ENCODE data around the gene WDR12.
"Not testable (repeated sequence)": the region's sequence is repeated elsewhere in the genome, so short reads cannot be mapped to it uniquely, and the experiment has no call there.

WDR12 gene

DNA sequence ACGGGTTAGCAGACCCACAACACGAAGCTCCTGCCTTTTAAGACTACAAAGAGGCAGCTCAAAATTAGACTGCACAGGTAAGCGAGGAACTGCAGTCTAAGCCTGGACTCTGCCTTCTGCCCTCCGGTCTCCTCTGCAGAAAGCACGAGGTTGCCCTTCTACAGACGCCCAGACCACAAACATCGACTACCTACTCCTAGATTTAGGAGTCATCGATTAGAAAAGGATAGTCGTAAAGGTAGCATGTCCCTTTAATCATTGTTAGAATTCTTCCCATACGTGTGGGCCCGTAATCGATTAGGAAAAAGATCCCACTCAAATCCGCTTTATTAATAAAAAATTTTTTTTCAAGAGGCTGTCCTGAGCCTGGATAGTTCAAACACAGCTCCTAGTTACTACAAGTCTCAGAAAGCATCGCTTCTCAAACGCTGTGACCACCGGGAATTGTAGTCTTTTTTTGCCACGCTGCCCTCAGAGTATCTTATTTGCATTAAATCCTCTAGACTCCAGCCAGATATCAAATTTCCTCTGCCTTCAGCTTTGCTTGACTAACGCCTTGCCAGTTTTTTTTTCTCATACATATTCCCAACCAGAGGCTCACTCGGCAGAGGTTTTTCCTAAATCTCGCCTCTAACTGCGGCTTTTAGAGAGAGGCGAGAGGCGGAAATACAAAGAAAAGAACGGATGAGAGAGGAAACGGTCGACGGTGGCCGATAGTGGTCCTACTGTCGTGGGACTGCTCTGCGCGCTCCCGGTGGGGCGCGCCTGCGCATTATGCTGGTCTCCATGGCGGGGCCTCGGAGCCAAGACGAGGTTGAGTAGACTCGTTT is at the start of gene WDR12, which contains the start of gene CARF:
Gene WDR12, minus strand, starts transcription at position 162 of the 830 bp plus-strand sequence. CDS start 197 bp downstream, outside the sequence.
Gene CARF, plus strand, starts transcription at position 764 of the 830 bp plus-strand sequence. CDS start 29,628 bp downstream, outside the sequence.
- peak; percentile 93 for DNase-seq (ENCODE audit: low spot score)

GRCh38 chr2:202960524-202960923 is 49.1 kb upstream of the WDR12 start:
- no peak for DNase-seq (ENCODE audit: low spot score)

GRCh38 chr2:202950592-202950991 is 39.1 kb upstream of the WDR12 start:
- DNase-seq (ENCODE audit: low spot score): no peak

GRCh38 chr2:202949333-202949732 is 37.9 kb upstream of the WDR12 start:
- not testable (repeated sequence) for DNase-seq (ENCODE audit: low spot score)

DNA sequence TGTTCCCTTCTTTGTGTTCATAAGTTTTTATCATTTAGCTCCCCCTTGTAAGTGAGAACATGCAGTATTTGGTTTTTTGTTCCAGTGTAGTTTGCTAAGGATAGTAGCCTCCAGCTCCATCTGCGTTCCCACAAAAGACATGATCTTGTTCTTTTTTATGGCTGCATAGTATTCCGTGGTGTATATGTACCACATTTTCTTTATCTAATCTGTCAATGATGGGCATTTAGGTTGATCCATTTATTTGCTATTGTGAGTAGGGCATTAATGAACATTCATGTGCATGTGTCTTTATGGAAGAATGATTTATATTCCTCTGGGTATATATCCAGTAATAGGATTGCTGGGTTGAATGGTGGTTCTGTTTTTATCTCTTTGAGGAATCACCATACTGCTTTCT is 34.0 kb upstream of the WDR12 start:
- no peak for DNase-seq (ENCODE audit: low spot score)

GRCh38 chr2:202944816-202945215 is 33.3 kb upstream of the WDR12 start:
- no peak for DNase-seq (ENCODE audit: low spot score)

- no peak for DNase-seq (ENCODE audit: low spot score)
Measured at GRCh38 chr2:202944408-202944807, 32.9 kb upstream of the WDR12 start.

DNA sequence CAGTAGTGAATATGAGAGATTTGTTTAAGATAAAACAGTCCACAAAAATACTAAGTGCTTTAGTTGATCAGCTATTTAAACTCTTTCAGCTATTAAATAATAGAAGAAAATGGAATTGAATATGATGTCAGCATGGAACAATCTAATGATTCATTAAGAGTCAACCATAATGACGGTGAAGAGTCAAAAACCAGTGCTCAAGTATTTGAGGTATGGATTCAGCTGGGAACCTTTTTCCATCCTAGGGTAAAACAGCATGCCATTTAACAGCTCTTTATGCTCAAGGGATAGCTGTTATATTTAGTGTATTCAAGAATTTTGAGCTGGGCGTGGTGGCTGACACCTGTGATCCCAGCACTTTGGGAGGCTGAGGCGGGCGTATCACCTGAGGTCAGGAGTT is 30.3 kb upstream of the WDR12 start:
- no peak for DNase-seq (ENCODE audit: low spot score)

DNA sequence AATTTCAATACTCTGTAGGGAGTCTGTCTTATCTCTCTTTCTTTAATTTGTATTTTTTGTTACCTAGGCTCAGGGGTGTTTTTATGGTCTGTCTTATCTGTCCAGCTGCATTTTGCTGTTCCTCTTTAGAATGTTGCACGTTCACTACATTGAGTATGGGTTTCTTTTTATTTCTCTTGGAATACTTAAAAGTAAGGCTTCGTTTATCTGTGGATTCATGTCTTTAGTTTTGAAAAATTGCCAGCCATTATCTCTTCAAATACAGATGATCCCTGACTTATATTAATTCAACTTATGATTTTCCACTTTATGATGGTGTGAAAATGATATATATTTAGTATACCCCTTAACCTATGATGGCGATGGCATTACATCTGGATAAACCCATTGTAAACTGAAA is 27.5 kb upstream of the WDR12 start:
- DNase-seq (ENCODE audit: low spot score): no peak

DNA sequence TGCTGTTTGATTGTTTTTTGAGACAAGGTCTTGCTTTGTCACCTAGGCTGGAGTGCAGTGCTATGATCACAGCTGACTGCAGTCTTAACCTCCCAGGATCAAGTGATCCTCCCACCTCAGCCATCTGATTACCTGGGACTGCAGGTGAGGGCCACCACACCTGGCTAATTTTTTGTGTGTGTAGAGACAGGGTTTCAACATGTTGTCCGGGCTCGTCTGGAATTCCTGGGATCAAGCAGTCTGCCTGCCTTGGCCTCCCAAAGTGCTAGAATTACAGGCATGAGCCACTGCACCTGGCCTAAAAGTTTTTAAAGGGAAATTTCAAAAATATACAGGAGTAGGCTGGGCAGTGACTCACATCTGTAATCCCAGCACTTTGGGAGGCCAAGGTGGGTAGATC is 23.0 kb upstream of the WDR12 start:
- no peak for DNase-seq (ENCODE audit: low spot score)

GRCh38 chr2:202933958-202934357 is 22.5 kb upstream of the WDR12 start:
- no peak for DNase-seq (ENCODE audit: low spot score)

DNA sequence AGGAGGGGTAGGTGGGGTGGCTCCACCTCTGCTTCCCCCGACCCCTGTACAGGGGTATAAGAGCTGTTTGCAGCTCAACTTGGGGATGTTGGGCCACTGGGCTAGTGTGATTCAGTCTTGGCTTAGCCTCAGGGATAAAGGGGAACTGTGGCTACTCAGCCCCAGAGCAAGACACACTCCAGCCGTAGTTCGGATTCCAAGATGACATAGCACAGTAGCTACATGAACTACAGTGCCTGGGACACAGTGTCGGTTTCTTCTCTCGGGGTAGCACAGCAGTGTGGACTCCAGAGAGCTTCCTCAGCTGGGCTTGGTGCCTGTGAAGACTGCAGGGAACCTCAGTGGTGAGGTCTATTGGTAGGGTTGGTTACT is 21.7 kb upstream of the WDR12 start:
- no peak for DNase-seq (ENCODE audit: low spot score)

DNA sequence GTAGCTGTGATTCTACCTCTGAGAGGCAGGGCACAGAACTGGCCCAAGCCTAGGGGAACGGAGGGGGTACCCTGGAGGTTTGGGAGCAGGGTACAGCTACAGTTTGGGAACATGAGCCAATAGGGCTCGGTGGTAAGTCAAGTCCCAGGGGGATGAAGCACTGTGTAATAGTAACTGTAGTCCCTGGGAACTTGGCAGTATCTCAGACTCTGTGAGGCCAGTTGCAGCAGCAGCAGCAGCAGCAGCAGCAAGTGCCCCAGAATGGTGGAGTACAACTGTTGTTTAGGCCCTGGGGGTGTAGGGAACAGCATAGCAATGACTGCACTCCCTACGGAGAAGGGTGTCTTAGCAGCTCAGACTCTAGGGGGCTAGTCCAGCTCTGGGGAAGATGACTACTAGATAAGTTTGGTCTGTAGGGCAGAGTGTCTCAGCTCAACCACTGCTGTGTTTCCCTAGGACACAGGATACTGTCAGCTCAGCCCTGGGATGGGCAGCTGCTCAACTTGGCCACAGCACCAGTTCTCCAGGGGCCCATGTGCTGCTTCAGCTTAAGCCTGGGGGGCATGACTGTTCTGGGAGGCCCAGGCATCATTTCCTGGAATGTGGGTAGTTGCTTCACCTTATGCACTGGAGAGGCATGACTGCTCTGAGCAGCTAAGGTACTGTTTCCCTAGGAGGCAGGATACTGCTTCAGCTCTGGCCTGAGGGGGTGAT is 21.1 kb upstream of the WDR12 start:
- DNase-seq (ENCODE audit: low spot score): no peak

GRCh38 chr2:202918860-202919259 is 7.4 kb upstream of the WDR12 start:
- DNase-seq (ENCODE audit: low spot score): no peak

- not testable (repeated sequence) for DNase-seq (ENCODE audit: low spot score)
Measured at GRCh38 chr2:202912342-202913201, 1.1 kb upstream of the WDR12 start.

GRCh38 chr2:202911203-202911511 is 316 bp downstream of the WDR12 start:
- no peak for DNase-seq (ENCODE audit: low spot score)

DNA sequence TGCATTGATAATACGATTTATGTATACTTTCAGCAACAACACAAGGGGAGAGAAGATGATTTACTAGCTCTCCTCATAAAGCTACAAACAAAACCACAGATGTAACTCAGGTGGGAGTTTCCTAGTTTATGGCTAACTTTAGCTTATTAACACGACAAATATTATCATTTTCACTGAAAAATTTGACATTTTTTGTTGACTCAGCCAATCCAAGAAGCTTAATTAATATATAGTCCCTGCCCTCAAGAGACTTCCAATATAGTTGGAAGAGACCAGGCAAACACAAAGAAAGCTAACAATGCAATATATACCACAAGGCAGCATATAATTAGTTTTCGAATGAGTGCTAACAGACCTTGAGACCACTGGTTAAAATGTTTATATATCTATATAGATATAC is 775 bp downstream of the WDR12 start:
- DNase-seq (ENCODE audit: low spot score): no peak

GRCh38 chr2:202910250-202910649 is 1.2 kb downstream of the WDR12 start:
- DNase-seq (ENCODE audit: low spot score): not testable (repeated sequence)

- DNase-seq (ENCODE audit: low spot score): no peak
Measured at GRCh38 chr2:202909394-202910192, 1.9 kb downstream of the WDR12 start.

DNA sequence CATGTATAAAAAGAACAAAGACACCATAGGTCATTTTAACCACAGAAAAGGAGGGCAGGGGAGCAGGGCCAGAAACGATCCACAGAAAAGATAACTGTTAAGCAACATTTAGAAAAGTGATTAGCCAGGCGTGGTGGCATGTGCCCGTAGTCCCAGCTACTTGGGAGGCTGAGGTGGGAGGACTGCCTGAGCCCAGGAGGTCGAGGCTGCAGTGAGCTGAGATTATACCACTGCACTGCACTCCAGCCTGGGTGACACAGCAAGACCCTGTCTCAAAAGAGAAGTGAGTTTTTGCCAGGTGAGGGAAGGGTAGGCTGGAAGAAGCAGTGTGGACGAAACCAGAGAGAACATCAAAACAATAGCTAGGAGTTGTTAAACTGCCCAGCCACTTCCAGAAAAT is 3.3 kb downstream of the WDR12 start:
- no peak for DNase-seq (ENCODE audit: low spot score)

DNA sequence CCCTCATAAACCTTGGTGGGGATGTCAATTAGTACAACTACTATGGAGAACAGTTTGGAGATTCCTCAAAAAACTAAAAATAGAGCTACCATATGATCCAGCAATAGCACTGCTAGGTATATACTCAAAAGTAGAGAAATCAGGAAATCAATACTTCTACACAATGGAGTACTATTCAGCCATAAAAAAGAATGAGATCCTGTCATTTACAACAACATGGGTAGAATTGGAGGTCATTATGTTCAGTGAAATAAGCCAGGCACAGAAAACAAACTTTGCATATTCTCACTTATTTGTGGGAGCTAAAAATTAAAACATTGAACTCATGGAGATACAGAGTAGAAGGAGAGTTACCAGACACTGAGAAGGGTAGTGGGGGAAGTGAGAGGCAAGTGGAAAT is 6.0 kb downstream of the WDR12 start:
- DNase-seq (ENCODE audit: low spot score): not testable (repeated sequence)

- no peak for DNase-seq (ENCODE audit: low spot score)
Measured at GRCh38 chr2:202885190-202885589, 26.3 kb downstream of the WDR12 start.
